GM12878 (cell line): ENCODE results near the gene RAB40B. TPM values are rescaled to one million over a fixed set of nuclear protein-coding genes. Genes with fewer than 3 reads are reported as not detected.

Experiments
- ATF2 ChIP-seq: IDR thresholded peaks from 2 replicates; pipeline ENCODE4 v1.6.1; 2012; ENCODE audit warnings: low read length, inconsistent platforms
- CHD2 ChIP-seq: IDR thresholded peaks from 2 replicates; pipeline ENCODE4 v1.6.1; 2011; ENCODE audit warnings: low read depth, low read length, improper control_type of control experiment, borderline replicate concordance
- CREM ChIP-seq: IDR thresholded peaks from 2 replicates; pipeline ENCODE4 v1.6.1; 2014; ENCODE audit warnings: antibody characterized with exemption, low read depth
- EGR1 ChIP-seq, 2 experiments: IDR thresholded peaks; 1 replicate in 1 of 2; 2 replicates in 1 of 2; pipeline ENCODE4 v1.6.1; 2011 to 2012; ENCODE audit warnings: low read depth in 2 of 2, low read length in 2 of 2, borderline replicate concordance in 1 of 2, mild to moderate bottlenecking in 1 of 2, moderate library complexity in 1 of 2
- FOXK2 ChIP-seq: fragments of 450-650 bp; IDR thresholded peaks from 2 replicates; pipeline ENCODE4 v1.6.1; 2017; ENCODE audit warnings: mild to moderate bottlenecking, moderate library complexity
- HCFC1 ChIP-seq: fragments of 150-350 bp; IDR thresholded peaks from 2 replicates; pipeline ENCODE4 v1.6.1; 2014; ENCODE audit warnings: low read length
- LARP7 ChIP-seq: fragments of 450-650 bp; IDR thresholded peaks from 2 replicates; pipeline ENCODE4 v1.6.1; 2017; ENCODE audit warnings: mild to moderate bottlenecking
- NFYB ChIP-seq: IDR thresholded peaks from 2 replicates; pipeline ENCODE4 v1.6.1; 2011; ENCODE audit warnings: low read depth, mild to moderate bottlenecking, low read length, improper control_type of control experiment, moderate library complexity; ENCODE audit not compliant: insufficient read depth
- POLR2A ChIP-seq: IDR thresholded peaks from 2 replicates; pipeline ENCODE4 v1.6.1; 2011; ENCODE audit warnings: low read depth, mild to moderate bottlenecking, low read length
- POU2F2 ChIP-seq: IDR thresholded peaks from 3 replicates; pipeline ENCODE4 v1.6.1; 2011; ENCODE audit warnings: low read depth, mild to moderate bottlenecking, low read length, borderline replicate concordance
- RELA ChIP-seq: fragments of 450-650 bp; IDR thresholded peaks from 2 replicates; pipeline ENCODE4 v1.8.0; 2014; ENCODE audit warnings: borderline replicate concordance; ENCODE audit not compliant: partially characterized antibody
- SMARCA5 ChIP-seq: fragments of 450-650 bp; IDR thresholded peaks from 2 replicates; pipeline ENCODE4 v1.6.1; 2017; ENCODE audit warnings: mild to moderate bottlenecking
- WRNIP1 ChIP-seq: IDR thresholded peaks from 2 replicates; pipeline ENCODE4 v1.6.1; 2011; ENCODE audit warnings: low read depth, low read length, improper control_type of control experiment, borderline replicate concordance
- YBX1 ChIP-seq: fragments of 450-650 bp; IDR thresholded peaks from 2 replicates; pipeline ENCODE4 v1.6.1; 2016; ENCODE audit warnings: antibody characterized with exemption
- polyA plus RNA-seq, 11 experiments: library from polyadenylated mRNA; depleted of rRNA in 4 of 11; unstranded in 6 of 11; stranded (reverse) in 5 of 11; fragments of >200 nt; fragmentation: Nextera tagmentation in 4 of 11; fragmentation: Illumina TruSeq in 1 of 11; extraction: Ambion mirVana in 4 of 11; extraction: Trizol in 1 of 11; gene quantifications; 1 replicate in 1 of 11; 2 replicates in 10 of 11; pipeline versions ENCODE4 v1.2.1 to v1.2.3, GENCODE V29; 2011 to 2016; ENCODE audit warnings: inconsistent platforms in 2 of 11, missing spikeins in 2 of 11, low read depth in 1 of 11
- total RNA-seq, 4 experiments: library from RNA; depleted of rRNA in 3 of 4; stranded (reverse); fragments of >200 nt in 3 of 4; fragmentation: Illumina TruSeq in 1 of 4; extraction: Trizol in 1 of 4; gene quantifications; 2 replicates each; pipeline versions ENCODE4 v1.2.1 to v1.2.3, GENCODE V29; 2013 to 2021
- TF ChIP-seq, protein P1 (sequence below): fragments of 150-350 bp; IDR thresholded peaks from 2 replicates; pipeline ENCODE4 v1.6.1; 2016; ENCODE audit warnings: low read depth, low read length
- TF ChIP-seq, protein P2 (sequence below), 3 experiments: IDR thresholded peaks in 2 of 3; conservative IDR thresholded peaks in 1 of 3; 2 replicates each; pipeline ENCODE4 v1.5.1; 2011; ENCODE audit warnings: low read depth in 3 of 3, low read length in 3 of 3, mild to moderate bottlenecking in 3 of 3, control low read depth in 2 of 3, moderate library complexity in 2 of 3, inconsistent platforms in 1 of 3, mixed read lengths in 1 of 3; ENCODE audit not compliant: control insufficient read depth in 2 of 3, insufficient read depth in 1 of 3; ENCODE audit errors: extremely low read depth in 1 of 3
- TF ChIP-seq, protein P3 (sequence below): fragments of 450-650 bp; formaldehyde crosslinking; IDR thresholded peaks from 2 replicates; pipeline ENCODE4 v1.5.0; 2022; ENCODE audit warnings: mild to moderate bottlenecking, missing genetic modification characterization

Gene RAB40B
- total and polyA plus RNA-seq, 10 of the 15 experiments (the other 5 are each of a cell fraction or from before 2014, with no cell fraction given) = 0.06 to 2.8 (median 1.4) TPM

DNA sequence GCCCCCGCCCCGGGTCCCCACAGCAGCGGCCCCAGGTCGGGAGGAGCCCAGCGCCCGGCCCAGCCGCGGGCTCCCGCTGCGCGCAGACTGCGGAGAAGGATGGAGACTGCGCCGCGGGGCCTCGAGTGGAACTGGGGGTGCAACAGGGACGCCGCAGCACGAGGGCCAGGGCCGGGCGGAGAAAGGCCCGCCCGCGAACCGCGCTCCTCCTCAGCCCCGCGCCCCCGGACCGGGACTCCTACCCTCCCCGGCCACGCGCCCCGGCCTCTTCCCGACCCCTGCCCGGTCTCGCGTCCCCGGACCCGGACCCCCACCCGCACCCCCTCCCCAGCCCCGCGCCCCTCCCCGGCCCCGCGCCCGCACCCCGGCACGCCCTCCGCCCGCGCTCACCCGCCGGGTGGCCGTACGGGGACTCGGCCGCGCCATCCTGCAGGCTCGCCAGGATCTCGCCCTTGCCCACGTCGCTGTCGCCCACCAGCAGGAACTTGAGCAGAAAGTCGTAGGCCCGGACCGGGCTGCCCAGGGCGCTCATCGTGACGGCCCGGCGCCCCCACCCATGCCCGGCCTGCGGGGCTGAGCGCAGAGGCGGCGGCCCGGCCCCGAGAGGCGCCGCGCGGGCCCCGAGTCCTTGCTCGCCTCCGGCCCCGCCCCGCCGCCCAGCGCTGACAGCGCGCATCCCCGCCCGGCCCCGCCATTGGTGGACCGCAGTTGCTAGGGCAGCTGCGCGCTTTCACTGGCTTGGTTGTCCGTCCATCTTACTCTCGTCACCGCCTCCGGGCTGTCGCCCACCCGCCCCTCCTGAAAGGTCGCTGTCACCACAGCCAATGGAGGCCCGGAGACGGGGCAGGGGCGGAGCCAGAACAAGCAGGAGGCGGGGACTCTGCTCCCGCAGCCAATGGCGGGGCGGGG lies at the start of gene RAB40B (continued):
- TF ChIP-seq CHD2 (peak; percentile 89), FOXK2 (no peak), LARP7 (peak; percentile 61), HCFC1 (no peak), YBX1 (no peak), SMARCA5 (0 out of 2 replicates have a peak, but pooled peaks have one; percentile 23), RELA (no peak), CREM (peak; percentile 85), ATF2 (no peak), POLR2A (peak; percentile 54), POU2F2 (no peak), NFYB (peak; percentile 95), WRNIP1 (no peak), EGR1 (IDR thresholded peaks at IDR 0.05; ENCODE audit: borderline replicate concordance in 1 of 2, low read depth in 2 of 2, low read length in 2 of 2) (0 out of 3 replicates have a peak, but pooled peaks of 1 of the 2 experiments have one; percentile 22)
- TF ChIP-seq, protein P1, sequence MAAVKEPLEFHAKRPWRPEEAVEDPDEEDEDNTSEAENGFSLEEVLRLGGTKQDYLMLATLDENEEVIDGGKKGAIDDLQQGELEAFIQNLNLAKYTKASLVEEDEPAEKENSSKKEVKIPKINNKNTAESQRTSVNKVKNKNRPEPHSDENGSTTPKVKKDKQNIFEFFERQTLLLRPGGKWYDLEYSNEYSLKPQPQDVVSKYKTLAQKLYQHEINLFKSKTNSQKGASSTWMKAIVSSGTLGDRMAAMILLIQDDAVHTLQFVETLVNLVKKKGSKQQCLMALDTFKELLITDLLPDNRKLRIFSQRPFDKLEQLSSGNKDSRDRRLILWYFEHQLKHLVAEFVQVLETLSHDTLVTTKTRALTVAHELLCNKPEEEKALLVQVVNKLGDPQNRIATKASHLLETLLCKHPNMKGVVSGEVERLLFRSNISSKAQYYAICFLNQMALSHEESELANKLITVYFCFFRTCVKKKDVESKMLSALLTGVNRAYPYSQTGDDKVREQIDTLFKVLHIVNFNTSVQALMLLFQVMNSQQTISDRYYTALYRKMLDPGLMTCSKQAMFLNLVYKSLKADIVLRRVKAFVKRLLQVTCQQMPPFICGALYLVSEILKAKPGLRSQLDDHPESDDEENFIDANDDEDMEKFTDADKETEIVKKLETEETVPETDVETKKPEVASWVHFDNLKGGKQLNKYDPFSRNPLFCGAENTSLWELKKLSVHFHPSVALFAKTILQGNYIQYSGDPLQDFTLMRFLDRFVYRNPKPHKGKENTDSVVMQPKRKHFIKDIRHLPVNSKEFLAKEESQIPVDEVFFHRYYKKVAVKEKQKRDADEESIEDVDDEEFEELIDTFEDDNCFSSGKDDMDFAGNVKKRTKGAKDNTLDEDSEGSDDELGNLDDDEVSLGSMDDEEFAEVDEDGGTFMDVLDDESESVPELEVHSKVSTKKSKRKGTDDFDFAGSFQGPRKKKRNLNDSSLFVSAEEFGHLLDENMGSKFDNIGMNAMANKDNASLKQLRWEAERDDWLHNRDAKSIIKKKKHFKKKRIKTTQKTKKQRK = peak; percentile 60
- TF ChIP-seq, protein P2, sequence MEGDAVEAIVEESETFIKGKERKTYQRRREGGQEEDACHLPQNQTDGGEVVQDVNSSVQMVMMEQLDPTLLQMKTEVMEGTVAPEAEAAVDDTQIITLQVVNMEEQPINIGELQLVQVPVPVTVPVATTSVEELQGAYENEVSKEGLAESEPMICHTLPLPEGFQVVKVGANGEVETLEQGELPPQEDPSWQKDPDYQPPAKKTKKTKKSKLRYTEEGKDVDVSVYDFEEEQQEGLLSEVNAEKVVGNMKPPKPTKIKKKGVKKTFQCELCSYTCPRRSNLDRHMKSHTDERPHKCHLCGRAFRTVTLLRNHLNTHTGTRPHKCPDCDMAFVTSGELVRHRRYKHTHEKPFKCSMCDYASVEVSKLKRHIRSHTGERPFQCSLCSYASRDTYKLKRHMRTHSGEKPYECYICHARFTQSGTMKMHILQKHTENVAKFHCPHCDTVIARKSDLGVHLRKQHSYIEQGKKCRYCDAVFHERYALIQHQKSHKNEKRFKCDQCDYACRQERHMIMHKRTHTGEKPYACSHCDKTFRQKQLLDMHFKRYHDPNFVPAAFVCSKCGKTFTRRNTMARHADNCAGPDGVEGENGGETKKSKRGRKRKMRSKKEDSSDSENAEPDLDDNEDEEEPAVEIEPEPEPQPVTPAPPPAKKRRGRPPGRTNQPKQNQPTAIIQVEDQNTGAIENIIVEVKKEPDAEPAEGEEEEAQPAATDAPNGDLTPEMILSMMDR (IDR thresholded peaks at IDR 0.05 in 2 of 3, conservative IDR thresholded peaks at IDR 0.05 in 1 of 3; ENCODE audit: control insufficient read depth in 2 of 3, extremely low read depth in 1 of 3, insufficient read depth in 1 of 3, low read depth in 3 of 3, low read length in 3 of 3) = no peak
- TF ChIP-seq, protein P3, sequence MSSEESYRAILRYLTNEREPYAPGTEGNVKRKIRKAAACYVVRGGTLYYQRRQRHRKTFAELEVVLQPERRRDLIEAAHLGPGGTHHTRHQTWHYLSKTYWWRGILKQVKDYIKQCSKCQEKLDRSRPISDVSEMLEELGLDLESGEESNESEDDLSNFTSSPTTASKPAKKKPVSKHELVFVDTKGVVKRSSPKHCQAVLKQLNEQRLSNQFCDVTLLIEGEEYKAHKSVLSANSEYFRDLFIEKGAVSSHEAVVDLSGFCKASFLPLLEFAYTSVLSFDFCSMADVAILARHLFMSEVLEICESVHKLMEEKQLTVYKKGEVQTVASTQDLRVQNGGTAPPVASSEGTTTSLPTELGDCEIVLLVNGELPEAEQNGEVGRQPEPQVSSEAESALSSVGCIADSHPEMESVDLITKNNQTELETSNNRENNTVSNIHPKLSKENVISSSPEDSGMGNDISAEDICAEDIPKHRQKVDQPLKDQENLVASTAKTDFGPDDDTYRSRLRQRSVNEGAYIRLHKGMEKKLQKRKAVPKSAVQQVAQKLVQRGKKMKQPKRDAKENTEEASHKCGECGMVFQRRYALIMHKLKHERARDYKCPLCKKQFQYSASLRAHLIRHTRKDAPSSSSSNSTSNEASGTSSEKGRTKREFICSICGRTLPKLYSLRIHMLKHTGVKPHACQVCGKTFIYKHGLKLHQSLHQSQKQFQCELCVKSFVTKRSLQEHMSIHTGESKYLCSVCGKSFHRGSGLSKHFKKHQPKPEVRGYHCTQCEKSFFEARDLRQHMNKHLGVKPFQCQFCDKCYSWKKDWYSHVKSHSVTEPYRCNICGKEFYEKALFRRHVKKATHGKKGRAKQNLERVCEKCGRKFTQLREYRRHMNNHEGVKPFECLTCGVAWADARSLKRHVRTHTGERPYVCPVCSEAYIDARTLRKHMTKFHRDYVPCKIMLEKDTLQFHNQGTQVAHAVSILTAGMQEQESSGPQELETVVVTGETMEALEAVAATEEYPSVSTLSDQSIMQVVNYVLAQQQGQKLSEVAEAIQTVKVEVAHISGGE = no peak
